PFSK-1 (cell line): ENCODE data around the gene EXO1.

ENCODE experiments used
- FOXP2 ChIP-seq: optimal IDR thresholded peaks from 2 replicates; pipeline ENCODE3; 2011; ENCODE audit warnings: borderline replicate concordance, control low read depth, inconsistent platforms; ENCODE audit not compliant: insufficient read depth; ENCODE audit errors: extremely low read length, extremely low read depth
- POLR2AphosphoS5 ChIP-seq: IDR thresholded peaks from 2 replicates; pipeline ENCODE4 v1.6.1; 2012; ENCODE audit warnings: low read depth, mild to moderate bottlenecking, control low read depth, low read length, moderate library complexity
- REST ChIP-seq, 2 experiments: IDR thresholded peaks; 2 replicates each; pipeline versions ENCODE4 v1.6.1 to v1.8.0; 2011 to 2012; ENCODE audit warnings: low read depth in 2 of 2, low read length in 2 of 2, control low read depth in 1 of 2, inconsistent platforms in 1 of 2, mild to moderate bottlenecking in 1 of 2, moderate library complexity in 1 of 2; ENCODE audit not compliant: insufficient read depth in 1 of 2
- SIN3A ChIP-seq: IDR thresholded peaks from 2 replicates; pipeline ENCODE4 v1.6.1; 2012; ENCODE audit warnings: mild to moderate bottlenecking, low read length, moderate library complexity, borderline replicate concordance; ENCODE audit not compliant: insufficient read depth
- TAF1 ChIP-seq: IDR thresholded peaks from 2 replicates; pipeline ENCODE4 v1.6.1; 2012; ENCODE audit warnings: low read length, control low read depth, borderline replicate concordance; ENCODE audit not compliant: insufficient read depth

Gene EXO1

GRCh38 chr1:241894016-241894415, 46.0 kb downstream of the EXO1 start:
- TF ChIP-seq POLR2AphosphoS5 (no peak), REST (IDR thresholded peaks at IDR 0.05; ENCODE audit: insufficient read depth in 1 of 2, low read depth in 2 of 2, low read length in 2 of 2) (no peak), SIN3A (no peak), FOXP2 (no peak), TAF1 (no peak)

GRCh38 chr1:241895013-241895412, 47.0 kb downstream of the EXO1 start:
- TF ChIP-seq POLR2AphosphoS5 (no peak), REST (IDR thresholded peaks at IDR 0.05; ENCODE audit: insufficient read depth in 1 of 2, low read depth in 2 of 2, low read length in 2 of 2) (no peak), SIN3A (no peak), FOXP2 (no peak), TAF1 (no peak)

- no peak for TF ChIP-seq SIN3A
- no peak for TF ChIP-seq FOXP2
- TF ChIP-seq POLR2AphosphoS5 = no peak
- no peak for TF ChIP-seq REST (IDR thresholded peaks at IDR 0.05; ENCODE audit: insufficient read depth in 1 of 2, low read depth in 2 of 2, low read length in 2 of 2)
- no peak for TF ChIP-seq TAF1
These were observed 48.6 kb downstream of the EXO1 start for GRCh38 chr1:241896670-241896962.

- TF ChIP-seq REST (IDR thresholded peaks at IDR 0.05; ENCODE audit: insufficient read depth in 1 of 2, low read depth in 2 of 2, low read length in 2 of 2) = no peak
- TF ChIP-seq POLR2AphosphoS5 = no peak
- TF ChIP-seq TAF1 = no peak
- TF ChIP-seq SIN3A = no peak
- no peak for TF ChIP-seq FOXP2
These were observed 51.2 kb downstream of the EXO1 start for GRCh38 chr1:241899210-241899609.

GRCh38 chr1:241900381-241900780, 52.4 kb downstream of the EXO1 start:
- TF ChIP-seq SIN3A (no peak), TAF1 (no peak), REST (IDR thresholded peaks at IDR 0.05; ENCODE audit: insufficient read depth in 1 of 2, low read depth in 2 of 2, low read length in 2 of 2) (no peak), POLR2AphosphoS5 (no peak), FOXP2 (no peak)
